Measurements from ENCODE around the gene BCL2A1. TPM values are rescaled to one million over a fixed set of nuclear protein-coding genes. Genes with fewer than 3 reads are reported as not detected.

Gene BCL2A1
- total and polyA plus RNA-seq, 4 donors = 0.50 to 2.9 (median 1.2) TPM

DNA sequence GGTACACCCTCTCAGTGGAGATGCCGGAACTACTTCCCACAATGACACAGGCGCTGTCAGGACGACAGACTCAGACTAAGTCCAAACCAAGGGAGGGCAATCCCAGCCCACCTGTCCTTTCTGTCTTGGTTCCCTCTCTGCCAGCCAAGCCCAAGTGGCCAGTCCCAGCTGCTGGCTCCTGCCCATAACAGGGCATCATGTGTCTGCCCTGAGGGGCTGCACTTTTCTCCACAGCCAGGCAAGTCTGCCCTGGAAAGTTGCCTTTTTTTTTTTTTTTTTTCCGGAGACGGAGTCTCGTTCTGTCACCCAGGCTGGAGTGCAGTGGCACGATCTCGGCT, 20.0 kb upstream of the BCL2A1 start:
- Histone ChIP-seq H3K4me3 (ENCODE audit: low read depth in 1 of 3, low read length in 3 of 3) (no peak overlapping the region), H3K9ac (ENCODE audit: low read depth in 1 of 2, low read length in 2 of 2) (no peak overlapping the region), H3K36me3 (ENCODE audit: control insufficient read depth in 4 of 4, insufficient read depth in 3 of 4, low read depth in 1 of 4, low read length in 3 of 4) (no peaks in the 10 kb centered on the region), H3K4me1 (ENCODE audit: control insufficient read depth in 4 of 4, insufficient read depth in 4 of 4, low read length in 3 of 4) (no peaks in the 10 kb centered on the region), H3K9me3 (ENCODE audit: control insufficient read depth in 4 of 4, low read length in 3 of 4) (no peaks in the 10 kb centered on the region), H3K27me3 (ENCODE audit: control insufficient read depth in 4 of 4, insufficient read depth in 4 of 4, low read length in 3 of 4) (no peaks in the 10 kb centered on the region), H3K27ac (ENCODE audit: low read depth in 1 of 2, low read length in 2 of 2) (no peak overlapping the region)
- no peak for DNase-seq (ENCODE audit: low spot score)
- 96% methylated on average over 8 of the region's 8 CpGs for WGBS
- TF ChIP-seq RXRA (IDR thresholded peaks at IDR 0.05) (no peak), NR2F2 (IDR thresholded peaks at IDR 0.05) (no peak), MAX (IDR thresholded peaks at IDR 0.05) (no peak), EGR1 (IDR thresholded peaks at IDR 0.05; ENCODE audit: low read depth in 2 of 2) (no peak), CTCF (IDR thresholded peaks at IDR 0.05; ENCODE audit: low read depth, low read length, missing input control) (no peak), GABPA (IDR thresholded peaks at IDR 0.05 in 1 of 2, conservative IDR thresholded peaks at IDR 0.05 in 1 of 2) (no peak), HNF4G (IDR thresholded peaks at IDR 0.05) (no peak), YY1 (IDR thresholded peaks at IDR 0.05) (no peak)

DNA sequence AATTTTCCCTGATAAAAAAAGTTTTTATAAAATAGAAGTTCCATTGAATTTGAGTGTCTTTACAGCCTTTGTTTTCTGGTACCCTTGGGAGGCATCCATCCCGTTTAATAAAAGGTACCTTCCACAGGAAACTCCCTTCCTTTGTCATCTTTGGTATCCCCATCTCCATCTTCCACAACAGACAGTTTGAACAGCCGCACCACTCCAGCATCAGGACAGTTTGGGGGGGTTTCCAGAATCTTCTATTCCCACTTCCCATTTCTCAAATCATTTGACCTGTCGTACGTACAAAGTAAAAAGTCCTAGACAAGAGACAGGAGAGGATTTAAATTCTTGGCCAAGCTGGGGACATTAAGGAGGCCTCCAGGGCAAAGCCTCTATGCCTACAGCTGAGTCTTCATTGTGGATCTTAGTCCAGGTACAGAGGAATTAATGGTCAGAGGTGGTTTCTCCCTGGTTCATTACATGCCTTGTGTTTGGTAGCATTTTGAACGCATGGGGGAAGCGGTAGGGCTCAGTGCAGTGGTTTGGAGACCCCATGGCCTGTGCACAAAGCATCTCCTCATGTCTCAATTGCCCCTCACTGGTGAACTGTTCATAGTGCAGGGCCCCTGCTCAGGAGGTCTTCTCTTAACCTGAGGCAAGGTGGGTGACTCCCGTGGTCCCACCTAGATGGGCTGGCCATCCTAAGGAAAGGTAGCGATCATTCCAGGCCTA, 19.4 kb upstream of the BCL2A1 start:
- DNase-seq (ENCODE audit: low spot score) = no peak
- Histone ChIP-seq H3K4me3 (ENCODE audit: low read depth in 1 of 3, low read length in 3 of 3) (no peak overlapping the region), H3K27me3 (ENCODE audit: control insufficient read depth in 4 of 4, insufficient read depth in 4 of 4, low read length in 3 of 4) (no peaks in the 10 kb centered on the region), H3K9me3 (ENCODE audit: control insufficient read depth in 4 of 4, low read length in 3 of 4) (no peaks in the 10 kb centered on the region), H3K4me1 (ENCODE audit: control insufficient read depth in 4 of 4, insufficient read depth in 4 of 4, low read length in 3 of 4) (no peaks in the 10 kb centered on the region), H3K9ac (ENCODE audit: low read depth in 1 of 2, low read length in 2 of 2) (no peak overlapping the region), H3K27ac (ENCODE audit: low read depth in 1 of 2, low read length in 2 of 2) (no peak overlapping the region), H3K36me3 (ENCODE audit: control insufficient read depth in 4 of 4, insufficient read depth in 3 of 4, low read depth in 1 of 4, low read length in 3 of 4) (no peaks in the 10 kb centered on the region)
- WGBS = 89% methylated on average over 8 of the region's 8 CpGs
- TF ChIP-seq HNF4A (conservative IDR thresholded peaks at IDR 0.05) (no peak), YY1 (IDR thresholded peaks at IDR 0.05) (no peak), EGR1 (IDR thresholded peaks at IDR 0.05; ENCODE audit: low read depth in 2 of 2) (no peak), RXRA (IDR thresholded peaks at IDR 0.05) (no peak), MAX (IDR thresholded peaks at IDR 0.05) (no peak), NR2F2 (IDR thresholded peaks at IDR 0.05) (no peak), RAD21 (IDR thresholded peaks at IDR 0.05) (no peak), ZBTB33 (IDR thresholded peaks at IDR 0.05) (no peak), TAF1 (conservative IDR thresholded peaks at IDR 0.05) (no peak), GABPA (IDR thresholded peaks at IDR 0.05 in 1 of 2, conservative IDR thresholded peaks at IDR 0.05 in 1 of 2) (no peak), JUND (IDR thresholded peaks at IDR 0.05) (no peak), FOXA1 (IDR thresholded peaks at IDR 0.05) (no peak), SP1 (IDR thresholded peaks at IDR 0.05) (no peak)
- TF ChIP-seq, protein P1, sequence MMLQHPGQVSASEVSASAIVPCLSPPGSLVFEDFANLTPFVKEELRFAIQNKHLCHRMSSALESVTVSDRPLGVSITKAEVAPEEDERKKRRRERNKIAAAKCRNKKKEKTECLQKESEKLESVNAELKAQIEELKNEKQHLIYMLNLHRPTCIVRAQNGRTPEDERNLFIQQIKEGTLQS (IDR thresholded peaks at IDR 0.05) = no peak

Data from liver (tissue), 9 donors.